ENCODE results near the gene HLA-DMA. TPM values are rescaled to one million over a fixed set of nuclear protein-coding genes. Genes with fewer than 3 reads are reported as not detected.

Gene HLA-DMA
- total and polyA plus RNA-seq, 9 of the 15 experiments (the other 6 are each of a cell fraction or from before 2014, with no cell fraction given), result 0.13 to 0.83 (median 0.51) TPM

DNA sequence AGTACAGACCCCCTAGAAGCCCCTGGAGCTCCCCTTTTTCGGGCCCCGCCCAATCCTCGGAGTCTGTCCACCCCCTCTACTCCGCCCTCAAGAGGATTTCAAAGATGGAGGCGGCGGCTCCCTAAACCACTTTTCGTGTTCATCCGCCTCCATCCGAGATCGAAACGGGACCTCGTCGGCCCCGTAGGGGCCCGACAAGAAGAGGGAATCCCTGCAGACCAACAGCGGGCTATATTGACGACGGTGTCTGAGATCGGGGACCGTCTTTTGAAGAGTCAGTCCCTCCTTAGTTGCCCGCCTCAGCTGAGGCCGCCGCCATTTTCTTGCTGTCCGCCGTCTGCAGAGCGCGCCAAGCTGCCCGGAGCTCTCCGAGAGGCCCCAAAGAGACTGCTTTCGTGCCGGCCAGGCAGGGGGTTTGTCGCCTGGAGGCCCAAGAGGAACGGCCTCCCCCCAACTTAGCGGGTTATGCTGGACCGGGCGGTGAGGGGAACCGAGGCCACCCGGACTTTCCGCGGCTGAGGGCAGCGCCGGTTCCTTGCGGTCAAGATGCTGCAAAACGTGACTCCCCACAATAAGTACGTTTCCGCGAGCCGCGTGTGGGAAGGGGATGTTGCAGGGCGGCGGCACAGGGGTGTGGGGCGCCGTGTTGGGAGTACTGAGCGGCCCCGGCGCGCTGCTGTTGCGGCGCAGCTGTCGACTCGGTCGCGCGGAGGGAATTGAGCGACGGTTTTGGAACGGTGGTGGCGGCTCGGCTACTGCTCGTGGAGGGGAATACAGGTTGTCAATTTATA is 19.7 kb upstream of the HLA-DMA start (continued):
- TF ChIP-seq, protein P1, sequence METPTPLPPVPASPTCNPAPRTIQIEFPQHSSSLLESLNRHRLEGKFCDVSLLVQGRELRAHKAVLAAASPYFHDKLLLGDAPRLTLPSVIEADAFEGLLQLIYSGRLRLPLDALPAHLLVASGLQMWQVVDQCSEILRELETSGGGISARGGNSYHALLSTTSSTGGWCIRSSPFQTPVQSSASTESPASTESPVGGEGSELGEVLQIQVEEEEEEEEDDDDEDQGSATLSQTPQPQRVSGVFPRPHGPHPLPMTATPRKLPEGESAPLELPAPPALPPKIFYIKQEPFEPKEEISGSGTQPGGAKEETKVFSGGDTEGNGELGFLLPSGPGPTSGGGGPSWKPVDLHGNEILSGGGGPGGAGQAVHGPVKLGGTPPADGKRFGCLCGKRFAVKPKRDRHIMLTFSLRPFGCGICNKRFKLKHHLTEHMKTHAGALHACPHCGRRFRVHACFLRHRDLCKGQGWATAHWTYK (CRISPR knock-in tag; IDR thresholded peaks at IDR 0.05), result no peak
- TF ChIP-seq ZNF3 (CRISPR knock-in tag; IDR thresholded peaks at IDR 0.05) (no peak), DACH1 (IDR thresholded peaks at IDR 0.05; ENCODE audit: partially characterized antibody) (peak; percentile 28), POLR2A (conservative IDR thresholded peaks at IDR 0.05) (no peak), TAF15 (IDR thresholded peaks at IDR 0.05; ENCODE audit: low read depth, low read length) (0 out of 2 replicates have a peak, but pooled peaks have one; percentile 20), POLR3G (IDR thresholded peaks at IDR 0.05; ENCODE audit: extremely low read depth, insufficient read length, insufficient replicate concordance) (no peak), TCF7 (IDR thresholded peaks at IDR 0.05; ENCODE audit: borderline replicate concordance) (no peak), HCFC1 (IDR thresholded peaks at IDR 0.05; ENCODE audit: low read depth, low read length) (no peak), CCNT2 (IDR thresholded peaks at IDR 0.05; ENCODE audit: borderline replicate concordance, extremely low read depth, insufficient read length, low read depth, low read length) (no peak)
- TF ChIP-seq, protein P2, sequence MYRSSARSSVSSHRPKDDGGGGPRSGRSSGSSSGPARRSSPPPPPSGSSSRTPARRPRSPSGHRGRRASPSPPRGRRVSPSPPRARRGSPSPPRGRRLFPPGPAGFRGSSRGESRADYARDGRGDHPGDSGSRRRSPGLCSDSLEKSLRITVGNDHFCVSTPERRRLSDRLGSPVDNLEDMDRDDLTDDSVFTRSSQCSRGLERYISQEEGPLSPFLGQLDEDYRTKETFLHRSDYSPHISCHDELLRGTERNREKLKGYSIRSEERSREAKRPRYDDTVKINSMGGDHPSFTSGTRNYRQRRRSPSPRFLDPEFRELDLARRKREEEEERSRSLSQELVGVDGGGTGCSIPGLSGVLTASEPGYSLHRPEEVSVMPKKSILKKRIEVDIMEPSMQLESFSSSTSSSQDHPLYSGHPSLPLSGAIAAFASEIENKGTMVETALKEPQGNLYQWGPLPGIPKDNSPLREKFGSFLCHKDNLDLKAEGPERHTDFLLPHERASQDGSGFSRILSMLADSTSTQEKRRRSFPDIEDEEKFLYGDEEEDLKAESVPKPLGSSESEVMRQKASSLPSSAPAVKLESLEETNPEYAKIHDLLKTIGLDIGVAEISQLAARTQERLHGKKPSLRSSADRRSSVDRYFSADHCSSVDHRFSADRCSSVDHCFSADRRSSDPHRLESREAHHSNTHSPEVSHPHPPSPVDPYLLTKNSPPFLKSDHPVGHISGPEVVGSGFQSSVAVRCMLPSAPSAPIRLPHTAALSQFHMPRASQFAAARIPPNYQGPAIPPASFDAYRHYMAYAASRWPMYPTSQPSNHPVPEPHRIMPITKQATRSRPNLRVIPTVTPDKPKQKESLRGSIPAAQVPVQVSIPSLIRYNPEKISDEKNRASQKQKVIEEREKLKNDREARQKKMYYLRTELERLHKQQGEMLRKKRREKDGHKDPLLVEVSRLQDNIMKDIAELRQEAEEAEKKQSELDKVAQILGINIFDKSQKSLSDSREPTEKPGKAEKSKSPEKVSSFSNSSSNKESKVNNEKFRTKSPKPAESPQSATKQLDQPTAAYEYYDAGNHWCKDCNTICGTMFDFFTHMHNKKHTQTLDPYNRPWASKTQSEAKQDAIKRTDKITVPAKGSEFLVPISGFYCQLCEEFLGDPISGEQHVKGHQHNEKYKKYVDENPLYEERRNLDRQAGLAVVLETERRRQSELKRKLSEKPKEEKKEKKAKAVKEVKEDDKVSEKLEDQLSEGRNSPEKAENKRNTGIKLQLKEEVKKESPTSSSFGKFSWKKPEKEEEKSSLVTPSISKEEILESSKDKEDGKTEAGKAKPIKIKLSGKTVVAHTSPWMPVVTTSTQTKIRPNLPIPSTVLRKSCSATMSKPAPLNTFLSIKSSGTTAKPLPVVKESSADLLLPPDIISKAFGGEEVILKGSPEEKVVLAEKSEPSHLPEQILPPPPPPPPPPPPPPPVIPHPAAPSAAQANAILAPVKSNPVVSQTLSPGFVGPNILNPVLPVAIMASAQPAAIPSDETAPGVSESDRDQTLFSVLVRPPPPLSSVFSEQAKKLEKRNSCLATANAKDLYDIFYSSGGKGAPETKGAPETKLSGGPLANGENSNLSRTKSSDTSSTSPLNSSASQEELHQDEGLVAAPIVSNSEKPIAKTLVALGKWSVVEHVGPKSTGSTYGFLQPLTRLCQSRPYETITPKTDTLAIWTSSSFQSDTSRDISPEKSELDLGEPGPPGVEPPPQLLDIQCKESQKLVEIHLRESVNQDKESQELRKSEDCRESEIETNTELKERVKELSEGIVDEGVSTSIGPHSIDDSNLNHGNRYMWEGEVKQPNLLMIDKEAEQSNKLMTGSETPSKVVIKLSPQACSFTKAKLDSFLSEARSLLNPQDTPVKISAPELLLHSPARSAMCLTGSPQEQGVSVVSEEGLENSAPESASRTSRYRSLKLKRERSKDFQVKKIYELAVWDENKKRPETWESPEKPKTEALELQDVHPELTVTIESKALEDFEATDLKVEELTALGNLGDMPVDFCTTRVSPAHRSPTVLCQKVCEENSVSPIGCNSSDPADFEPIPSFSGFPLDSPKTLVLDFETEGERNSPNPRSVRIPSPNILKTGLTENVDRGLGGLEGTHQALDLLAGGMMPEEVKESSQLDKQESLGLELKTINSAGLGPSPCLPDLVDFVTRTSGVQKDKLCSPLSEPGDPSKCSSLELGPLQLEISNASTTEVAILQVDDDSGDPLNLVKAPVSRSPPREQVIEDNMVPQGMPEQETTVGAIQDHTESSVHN (IDR thresholded peaks at IDR 0.05; ENCODE audit: borderline replicate concordance in 1 of 2, low read depth in 1 of 2), result no peak; a peak in 1 of 4 replicates
- TF ChIP-seq, protein P3, sequence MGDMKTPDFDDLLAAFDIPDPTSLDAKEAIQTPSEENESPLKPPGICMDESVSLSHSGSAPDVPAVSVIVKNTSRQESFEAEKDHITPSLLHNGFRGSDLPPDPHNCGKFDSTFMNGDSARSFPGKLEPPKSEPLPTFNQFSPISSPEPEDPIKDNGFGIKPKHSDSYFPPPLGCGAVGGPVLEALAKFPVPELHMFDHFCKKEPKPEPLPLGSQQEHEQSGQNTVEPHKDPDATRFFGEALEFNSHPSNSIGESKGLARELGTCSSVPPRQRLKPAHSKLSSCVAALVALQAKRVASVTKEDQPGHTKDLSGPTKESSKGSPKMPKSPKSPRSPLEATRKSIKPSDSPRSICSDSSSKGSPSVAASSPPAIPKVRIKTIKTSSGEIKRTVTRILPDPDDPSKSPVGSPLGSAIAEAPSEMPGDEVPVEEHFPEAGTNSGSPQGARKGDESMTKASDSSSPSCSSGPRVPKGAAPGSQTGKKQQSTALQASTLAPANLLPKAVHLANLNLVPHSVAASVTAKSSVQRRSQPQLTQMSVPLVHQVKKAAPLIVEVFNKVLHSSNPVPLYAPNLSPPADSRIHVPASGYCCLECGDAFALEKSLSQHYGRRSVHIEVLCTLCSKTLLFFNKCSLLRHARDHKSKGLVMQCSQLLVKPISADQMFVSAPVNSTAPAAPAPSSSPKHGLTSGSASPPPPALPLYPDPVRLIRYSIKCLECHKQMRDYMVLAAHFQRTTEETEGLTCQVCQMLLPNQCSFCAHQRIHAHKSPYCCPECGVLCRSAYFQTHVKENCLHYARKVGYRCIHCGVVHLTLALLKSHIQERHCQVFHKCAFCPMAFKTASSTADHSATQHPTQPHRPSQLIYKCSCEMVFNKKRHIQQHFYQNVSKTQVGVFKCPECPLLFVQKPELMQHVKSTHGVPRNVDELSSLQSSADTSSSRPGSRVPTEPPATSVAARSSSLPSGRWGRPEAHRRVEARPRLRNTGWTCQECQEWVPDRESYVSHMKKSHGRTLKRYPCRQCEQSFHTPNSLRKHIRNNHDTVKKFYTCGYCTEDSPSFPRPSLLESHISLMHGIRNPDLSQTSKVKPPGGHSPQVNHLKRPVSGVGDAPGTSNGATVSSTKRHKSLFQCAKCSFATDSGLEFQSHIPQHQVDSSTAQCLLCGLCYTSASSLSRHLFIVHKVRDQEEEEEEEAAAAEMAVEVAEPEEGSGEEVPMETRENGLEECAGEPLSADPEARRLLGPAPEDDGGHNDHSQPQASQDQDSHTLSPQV (IDR thresholded peaks at IDR 0.05), result no peak
- TF ChIP-seq, protein P4, sequence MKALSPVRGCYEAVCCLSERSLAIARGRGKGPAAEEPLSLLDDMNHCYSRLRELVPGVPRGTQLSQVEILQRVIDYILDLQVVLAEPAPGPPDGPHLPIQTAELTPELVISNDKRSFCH (CRISPR knock-in tag; IDR thresholded peaks at IDR 0.05), result no peak
- TF ChIP-seq, protein P4 (tag; IDR thresholded peaks at IDR 0.05), result no peak

All from K562 (cell line).